Nephron progenitor cell (in vitro differentiated cells): ENCODE measurements around the gene EPDR1.

ENCODE experiments used
- DNase-seq: peaks from one replicate; pipeline ENCODE4 v3.0.0; 2021
- H3K27ac Mint-ChIP-seq: 2 replicates; pipeline ENCODE4 v1.8.0; 2021; ENCODE audit warnings: mild to moderate bottlenecking, moderate library complexity, mixed read lengths
- H3K27me3 Mint-ChIP-seq: 2 replicates; pipeline ENCODE4 v1.8.0; 2021; ENCODE audit warnings: mild to moderate bottlenecking, low read depth, mixed read lengths; ENCODE audit not compliant: poor library complexity
- H3K36me3 Mint-ChIP-seq: 2 replicates; pipeline ENCODE4 v1.8.0; 2021; ENCODE audit warnings: low read depth, mixed read lengths
- H3K4me1 Mint-ChIP-seq: 2 replicates; pipeline ENCODE4 v1.8.0; 2021; ENCODE audit warnings: mixed read lengths
- H3K4me3 Mint-ChIP-seq: 2 replicates; pipeline ENCODE4 v1.8.0; 2021; ENCODE audit warnings: mild to moderate bottlenecking, moderate library complexity, mixed read lengths
- H3K9me3 Mint-ChIP-seq: 2 replicates; pipeline ENCODE4 v1.8.0; 2021; ENCODE audit warnings: mild to moderate bottlenecking, moderate library complexity, mixed read lengths
- CTCF ChIP-seq: fragments of 200-600 bp; sonication (generic); IDR thresholded peaks from 2 replicates; pipeline ENCODE4 v1.5.0; 2021; ENCODE audit warnings: antibody characterized with exemption

The EPDR1 gene

GRCh38 chr7:38000272-38000671 lies 79.8 kb downstream of the EPDR1 start:
- H3K27me3 Mint-ChIP-seq = no peaks in the 10 kb centered on the region
- H3K27ac Mint-ChIP-seq = no peak overlapping the region
- H3K9me3 Mint-ChIP-seq = peaks cover 15% of the 10 kb centered on the region
- no peaks in the 10 kb centered on the region for H3K4me1 Mint-ChIP-seq
- H3K36me3 Mint-ChIP-seq = no peaks in the 10 kb centered on the region
- DNase-seq = no peak
- no peak for TF ChIP-seq CTCF
- no peak overlapping the region for H3K4me3 Mint-ChIP-seq
